Measurements from ENCODE around the gene CHMP3. TPM values are rescaled to one million over a fixed set of nuclear protein-coding genes. Genes with fewer than 3 reads are reported as not detected.
A peak's percentile ranks its signal among the peaks of the same experiment; 100 is the strongest.

The CHMP3 gene
- total RNA-seq, 1 donor from 2014 or later: 87.6 TPM

- DNase-seq (ENCODE audit: low read depth, low spot score): no peak
These were observed 92.4 kb downstream of the CHMP3 start for GRCh38 chr2:86470890-86471289.

- DNase-seq (ENCODE audit: low read depth, low spot score): no peak
These were observed 94.8 kb downstream of the CHMP3 start for GRCh38 chr2:86468162-86469033.

GRCh38 chr2:86466306-86466705, 96.9 kb downstream of the CHMP3 start:
- no peak for DNase-seq (ENCODE audit: low read depth, low spot score)

GRCh38 chr2:86464652-86465051, 98.6 kb downstream of the CHMP3 start:
- no peak for DNase-seq (ENCODE audit: low read depth, low spot score)

- no peak for DNase-seq (ENCODE audit: low read depth, low spot score)
These were observed 102.0 kb downstream of the CHMP3 start for GRCh38 chr2:86461042-86461743.

GRCh38 chr2:86455181-86455580, 108.1 kb downstream of the CHMP3 start:
- DNase-seq (ENCODE audit: low read depth, low spot score): no peak

GRCh38 chr2:86454238-86454637, 109.0 kb downstream of the CHMP3 start:
- no peak for DNase-seq (ENCODE audit: low read depth, low spot score)

- peak; percentile 59 for DNase-seq (ENCODE audit: low read depth, low spot score)
These were observed 109.4 kb downstream of the CHMP3 start for GRCh38 chr2:86453836-86454235.

Other genes with a start within 250 kb of the CHMP3 start
- 0.25 and 0.26 TPM in 2 replicates for gene REEP1, start 225.8 kb downstream of the CHMP3 start, total RNA-seq
- gene KDM3A, start 122.1 kb downstream of the CHMP3 start, total RNA-seq: 18.7 and 23.3 TPM in 2 replicates
- 18.7 and 19.6 TPM in 2 replicates for gene RNF103, start 60.4 kb upstream of the CHMP3 start, total RNA-seq
- 49.1 and 61.4 TPM in 2 replicates for gene RMND5A, start 156.8 kb upstream of the CHMP3 start, total RNA-seq
- not detected in 2 replicates for gene CD8A, start 227.5 kb upstream of the CHMP3 start, total RNA-seq